Measurements from ENCODE around the gene ADK.
"Not testable (repeated sequence)": the region's sequence is repeated elsewhere in the genome, so short reads cannot be mapped to it uniquely, and the experiment has no call there.

Gene ADK

GRCh38 chr10:74453169-74453568 is 302.1 kb downstream of the ADK start:
- H3K27me3 ChIP-seq (ENCODE audit: insufficient read depth, low read length): no peaks in the 10 kb centered on the region
- peaks cover 6% of the 10 kb centered on the region; the same call in 1 of the 2 replicates for H3K4me1 ChIP-seq (ENCODE audit: insufficient read depth, low read length)
- no peaks in the 10 kb centered on the region for H3K36me3 ChIP-seq (ENCODE audit: insufficient read depth, low read length)
- no peak overlapping the region for H3K4me3 ChIP-seq (ENCODE audit: low read length)
- WGBS: 74% methylated on average over 1 of the region's 1 CpG
- no peak overlapping the region for H3K27ac ChIP-seq (ENCODE audit: low read depth, low read length)
- H3K9me3 ChIP-seq (ENCODE audit: insufficient read depth, low read depth, low read length): no peaks in the 10 kb centered on the region
- H3K9ac ChIP-seq (ENCODE audit: low read depth, low read length): no peak overlapping the region

GRCh38 chr10:74457478-74457877 is 306.5 kb downstream of the ADK start:
- not testable (repeated sequence) for H3K9ac ChIP-seq (ENCODE audit: low read depth, low read length); H3K36me3 ChIP-seq (ENCODE audit: insufficient read depth, low read length); H3K4me3 ChIP-seq (ENCODE audit: low read length); H3K27ac ChIP-seq (ENCODE audit: low read depth, low read length); H3K4me1 ChIP-seq (ENCODE audit: insufficient read depth, low read length); H3K27me3 ChIP-seq (ENCODE audit: insufficient read depth, low read length); H3K9me3 ChIP-seq (ENCODE audit: insufficient read depth, low read depth, low read length)
- WGBS: 92% methylated on average over 1 of the region's 1 CpG

GRCh38 chr10:74460812-74461211 is 309.8 kb downstream of the ADK start:
- H3K27ac ChIP-seq (ENCODE audit: low read depth, low read length): no peak overlapping the region
- H3K4me1 ChIP-seq (ENCODE audit: insufficient read depth, low read length): no peaks in the 10 kb centered on the region
- H3K9me3 ChIP-seq (ENCODE audit: insufficient read depth, low read depth, low read length): no peaks in the 10 kb centered on the region
- H3K36me3 ChIP-seq (ENCODE audit: insufficient read depth, low read length): no peaks in the 10 kb centered on the region
- WGBS: 91% methylated on average over 1 of the region's 1 CpG
- H3K4me3 ChIP-seq (ENCODE audit: low read length): no peak overlapping the region
- no peak overlapping the region for H3K9ac ChIP-seq (ENCODE audit: low read depth, low read length)
- no peaks in the 10 kb centered on the region for H3K27me3 ChIP-seq (ENCODE audit: insufficient read depth, low read length)

- WGBS: 93% methylated on average over 7 of the region's 7 CpGs
- H3K4me1 ChIP-seq (ENCODE audit: insufficient read depth, low read length): no peaks in the 10 kb centered on the region
- H3K36me3 ChIP-seq (ENCODE audit: insufficient read depth, low read length): no peaks in the 10 kb centered on the region
- H3K4me3 ChIP-seq (ENCODE audit: low read length): no peak overlapping the region
- H3K9ac ChIP-seq (ENCODE audit: low read depth, low read length): no peak overlapping the region
- H3K9me3 ChIP-seq (ENCODE audit: insufficient read depth, low read depth, low read length): no peaks in the 10 kb centered on the region
- H3K27me3 ChIP-seq (ENCODE audit: insufficient read depth, low read length): no peaks in the 10 kb centered on the region
- no peak overlapping the region for H3K27ac ChIP-seq (ENCODE audit: low read depth, low read length)
Observed at GRCh38 chr10:74474022-74474713, 323.1 kb downstream of the ADK start.

- not testable (repeated sequence) for H3K4me1 ChIP-seq (ENCODE audit: insufficient read depth, low read length); H3K4me3 ChIP-seq (ENCODE audit: low read length); H3K36me3 ChIP-seq (ENCODE audit: insufficient read depth, low read length); H3K9me3 ChIP-seq (ENCODE audit: insufficient read depth, low read depth, low read length); H3K27ac ChIP-seq (ENCODE audit: low read depth, low read length); H3K9ac ChIP-seq (ENCODE audit: low read depth, low read length); H3K27me3 ChIP-seq (ENCODE audit: insufficient read depth, low read length)
- WGBS: 96% methylated on average over 10 of the region's 10 CpGs
Observed at GRCh38 chr10:74476162-74476706, 325.2 kb downstream of the ADK start.

GRCh38 chr10:74480778-74481177 is 329.8 kb downstream of the ADK start:
- no peaks in the 10 kb centered on the region; the same call in 1 of the 2 replicates for H3K36me3 ChIP-seq (ENCODE audit: insufficient read depth, low read length)
- no peak overlapping the region for H3K27ac ChIP-seq (ENCODE audit: low read depth, low read length)
- H3K4me1 ChIP-seq (ENCODE audit: insufficient read depth, low read length): no peaks in the 10 kb centered on the region
- H3K9ac ChIP-seq (ENCODE audit: low read depth, low read length): no peak overlapping the region
- no peak overlapping the region for H3K4me3 ChIP-seq (ENCODE audit: low read length)
- H3K27me3 ChIP-seq (ENCODE audit: insufficient read depth, low read length): no peaks in the 10 kb centered on the region
- no CpG with 5 or more reads among the region's 1 CpG for WGBS
- no peaks in the 10 kb centered on the region for H3K9me3 ChIP-seq (ENCODE audit: insufficient read depth, low read depth, low read length)

- Histone ChIP-seq H3K4me3 (ENCODE audit: low read length) (no peak overlapping the region), H3K9me3 (ENCODE audit: insufficient read depth, low read depth, low read length) (no peaks in the 10 kb centered on the region), H3K36me3 (ENCODE audit: insufficient read depth, low read length) (no peaks in the 10 kb centered on the region; the same call in 1 of the 2 replicates), H3K4me1 (ENCODE audit: insufficient read depth, low read length) (no peaks in the 10 kb centered on the region), H3K27ac (ENCODE audit: low read depth, low read length) (no peak overlapping the region), H3K27me3 (ENCODE audit: insufficient read depth, low read length) (no peaks in the 10 kb centered on the region), H3K9ac (ENCODE audit: low read depth, low read length) (no peak overlapping the region)
- WGBS: 90% methylated on average over 3 of the region's 3 CpGs
Observed at GRCh38 chr10:74483356-74483755, 332.3 kb downstream of the ADK start.

GRCh38 chr10:74485283-74485682 is 334.3 kb downstream of the ADK start:
- H3K9ac ChIP-seq (ENCODE audit: low read depth, low read length): no peak overlapping the region
- no peaks in the 10 kb centered on the region; the same call in 1 of the 2 replicates for H3K36me3 ChIP-seq (ENCODE audit: insufficient read depth, low read length)
- H3K4me1 ChIP-seq (ENCODE audit: insufficient read depth, low read length): no peaks in the 10 kb centered on the region
- H3K9me3 ChIP-seq (ENCODE audit: insufficient read depth, low read depth, low read length): no peaks in the 10 kb centered on the region
- no peak overlapping the region for H3K27ac ChIP-seq (ENCODE audit: low read depth, low read length)
- no peak overlapping the region for H3K4me3 ChIP-seq (ENCODE audit: low read length)
- H3K27me3 ChIP-seq (ENCODE audit: insufficient read depth, low read length): no peaks in the 10 kb centered on the region
- WGBS: 90% methylated on average over 2 of the region's 2 CpGs

GRCh38 chr10:74486659-74487058 is 335.6 kb downstream of the ADK start:
- Histone ChIP-seq H3K9me3 (ENCODE audit: insufficient read depth, low read depth, low read length) (no peaks in the 10 kb centered on the region), H3K27ac (ENCODE audit: low read depth, low read length) (no peak overlapping the region), H3K36me3 (ENCODE audit: insufficient read depth, low read length) (no peaks in the 10 kb centered on the region; the same call in 1 of the 2 replicates), H3K9ac (ENCODE audit: low read depth, low read length) (no peak overlapping the region), H3K4me1 (ENCODE audit: insufficient read depth, low read length) (no peaks in the 10 kb centered on the region), H3K27me3 (ENCODE audit: insufficient read depth, low read length) (no peaks in the 10 kb centered on the region), H3K4me3 (ENCODE audit: low read length) (no peak overlapping the region)
- WGBS: no CpG with 5 or more reads among the region's 1 CpG

- H3K9me3 ChIP-seq (ENCODE audit: insufficient read depth, low read depth, low read length): no peaks in the 10 kb centered on the region
- no peak overlapping the region for H3K9ac ChIP-seq (ENCODE audit: low read depth, low read length)
- no peaks in the 10 kb centered on the region for H3K36me3 ChIP-seq (ENCODE audit: insufficient read depth, low read length)
- no peak overlapping the region for H3K4me3 ChIP-seq (ENCODE audit: low read length)
- H3K27ac ChIP-seq (ENCODE audit: low read depth, low read length): no peak overlapping the region
- no peaks in the 10 kb centered on the region for H3K27me3 ChIP-seq (ENCODE audit: insufficient read depth, low read length)
- H3K4me1 ChIP-seq (ENCODE audit: insufficient read depth, low read length): no peaks in the 10 kb centered on the region
Observed at GRCh38 chr10:74488907-74489306, 337.9 kb downstream of the ADK start.

- 94% methylated on average over 4 of the region's 4 CpGs for WGBS
Observed at GRCh38 chr10:74490551-74490950, 339.5 kb downstream of the ADK start.

GRCh38 chr10:74491014-74491413 is 340.0 kb downstream of the ADK start:
- no peaks in the 10 kb centered on the region for H3K27me3 ChIP-seq (ENCODE audit: insufficient read depth, low read length)
- no peaks in the 10 kb centered on the region for H3K9me3 ChIP-seq (ENCODE audit: insufficient read depth, low read depth, low read length)
- no peak overlapping the region for H3K27ac ChIP-seq (ENCODE audit: low read depth, low read length)
- no peaks in the 10 kb centered on the region for H3K4me1 ChIP-seq (ENCODE audit: insufficient read depth, low read length)
- WGBS: 97% methylated on average over 2 of the region's 4 CpGs
- H3K9ac ChIP-seq (ENCODE audit: low read depth, low read length): no peak overlapping the region
- no peak overlapping the region for H3K4me3 ChIP-seq (ENCODE audit: low read length)
- no peaks in the 10 kb centered on the region for H3K36me3 ChIP-seq (ENCODE audit: insufficient read depth, low read length)

More at GRCh38 chr10:74490551-74490950, 339.5 kb downstream of the ADK start:
- no peaks in the 10 kb centered on the region for H3K27me3 ChIP-seq (ENCODE audit: insufficient read depth, low read length)
- H3K9ac ChIP-seq (ENCODE audit: low read depth, low read length): no peak overlapping the region
- no peaks in the 10 kb centered on the region for H3K9me3 ChIP-seq (ENCODE audit: insufficient read depth, low read depth, low read length)
- H3K4me3 ChIP-seq (ENCODE audit: low read length): no peak overlapping the region
- H3K27ac ChIP-seq (ENCODE audit: low read depth, low read length): no peak overlapping the region
- H3K4me1 ChIP-seq (ENCODE audit: insufficient read depth, low read length): no peaks in the 10 kb centered on the region
- H3K36me3 ChIP-seq (ENCODE audit: insufficient read depth, low read length): no peaks in the 10 kb centered on the region
